ENCODE data around the gene PRKG1.

The PRKG1 gene

GRCh38 chr10:51879238-51879637 lies 805.0 kb downstream of the PRKG1 start:
- DNase-seq (ENCODE audit: low spot score): peak; percentile 83

- no peak for DNase-seq (ENCODE audit: low spot score)
Observed at GRCh38 chr10:51881213-51881612, 806.9 kb downstream of the PRKG1 start.

- DNase-seq (ENCODE audit: low spot score): no peak
Observed at GRCh38 chr10:51886438-51887068, 812.3 kb downstream of the PRKG1 start.

- DNase-seq (ENCODE audit: low spot score): no peak
Observed at GRCh38 chr10:51888263-51888662, 814.0 kb downstream of the PRKG1 start.

GRCh38 chr10:51892313-51892712 lies 818.0 kb downstream of the PRKG1 start:
- DNase-seq (ENCODE audit: low spot score): no peak

- peak; percentile 2 for DNase-seq (ENCODE audit: low spot score)
Observed at GRCh38 chr10:51892965-51893658, 818.8 kb downstream of the PRKG1 start.

GRCh38 chr10:51894771-51895578 lies 820.7 kb downstream of the PRKG1 start:
- DNase-seq (ENCODE audit: low spot score): no peak

GRCh38 chr10:51896849-51897248 lies 822.6 kb downstream of the PRKG1 start:
- DNase-seq (ENCODE audit: low spot score): no peak

- DNase-seq (ENCODE audit: low spot score): no peak
Observed at GRCh38 chr10:51897560-51897959, 823.3 kb downstream of the PRKG1 start.

- DNase-seq (ENCODE audit: low spot score): no peak
Observed at GRCh38 chr10:51900180-51900579, 825.9 kb downstream of the PRKG1 start.

GRCh38 chr10:51903675-51904074 lies 829.4 kb downstream of the PRKG1 start:
- DNase-seq (ENCODE audit: low spot score): no peak

GRCh38 chr10:51905032-51905431 lies 830.7 kb downstream of the PRKG1 start:
- no peak for DNase-seq (ENCODE audit: low spot score)

- no peak for DNase-seq (ENCODE audit: low spot score)
Observed at GRCh38 chr10:51907361-51907760, 833.1 kb downstream of the PRKG1 start.

- DNase-seq (ENCODE audit: low spot score): no peak
Observed at GRCh38 chr10:51910189-51910588, 835.9 kb downstream of the PRKG1 start.

GRCh38 chr10:51910596-51910995 lies 836.3 kb downstream of the PRKG1 start:
- no peak for DNase-seq (ENCODE audit: low spot score)

GRCh38 chr10:51911723-51912122 lies 837.4 kb downstream of the PRKG1 start:
- no peak for DNase-seq (ENCODE audit: low spot score)

GRCh38 chr10:51915031-51915542 lies 840.8 kb downstream of the PRKG1 start:
- DNase-seq (ENCODE audit: low spot score): no peak

GRCh38 chr10:51918440-51918839 lies 844.2 kb downstream of the PRKG1 start:
- no peak for DNase-seq (ENCODE audit: low spot score)

- DNase-seq (ENCODE audit: low spot score): peak; percentile 25
Observed at GRCh38 chr10:51918884-51919325, 844.6 kb downstream of the PRKG1 start.

- DNase-seq (ENCODE audit: low spot score): no peak
Observed at GRCh38 chr10:51920672-51921071, 846.4 kb downstream of the PRKG1 start.

- no peak for DNase-seq (ENCODE audit: low spot score)
Observed at GRCh38 chr10:51924359-51924758, 850.1 kb downstream of the PRKG1 start.

- no peak for DNase-seq (ENCODE audit: low spot score)
Observed at GRCh38 chr10:51926337-51926736, 852.0 kb downstream of the PRKG1 start.

GRCh38 chr10:51928162-51928561 lies 853.9 kb downstream of the PRKG1 start:
- DNase-seq (ENCODE audit: low spot score): no peak
